Dermis microvascular lymphatic vessel endothelial cell (primary cell): ENCODE data around the gene NAMPT. TPM values are rescaled to one million over a fixed set of nuclear protein-coding genes. Genes with fewer than 3 reads are reported as not detected.
"Not testable (repeated sequence)": the region's sequence is repeated elsewhere in the genome, so short reads cannot be mapped to it uniquely, and the experiment has no call there.

ENCODE experiments used
- DNase-seq, 2 donors: peaks; one replicate each; pipeline versions ENCODE4 v3.0.0 to v3.0.0-alpha.2; 2010; ENCODE audit warnings: low read depth in 2 of 2
- total RNA-seq: library from RNA; depleted of rRNA; stranded (reverse); fragments of >200 nt; gene quantifications from 2 replicates; pipeline ENCODE4 v1.2.1, GENCODE V29; 2014

Gene NAMPT
- total RNA-seq, 1 donor from 2014 or later, result 185 TPM

GRCh38 chr7:106304568-106304967, 19.8 kb upstream of the NAMPT start:
- DNase-seq, result no peak

GRCh38 chr7:106298631-106299030, 13.8 kb upstream of the NAMPT start:
- not testable (repeated sequence) for DNase-seq

- not testable (repeated sequence) for DNase-seq
These were observed 13.4 kb upstream of the NAMPT start for GRCh38 chr7:106298155-106298554.

DNA sequence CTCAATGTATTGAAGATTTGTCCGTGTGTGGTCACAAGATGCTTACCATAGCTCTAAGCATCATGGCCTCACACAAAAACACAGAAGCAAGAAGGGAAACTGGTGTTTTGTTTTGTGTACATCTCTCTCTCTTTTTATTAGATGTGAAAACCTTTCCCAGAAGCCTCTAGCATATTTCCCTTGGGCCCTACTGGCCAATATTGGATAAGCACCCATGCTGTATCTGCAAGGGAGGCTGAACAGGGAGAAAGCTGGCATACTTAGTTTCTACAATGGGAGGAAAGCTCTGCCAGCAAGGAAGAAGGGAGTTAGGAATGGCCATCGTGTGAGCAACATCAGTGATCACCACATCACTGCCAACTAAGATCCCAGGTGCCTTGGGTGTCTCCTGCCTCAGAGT, 9.6 kb upstream of the NAMPT start:
- no peak for DNase-seq

- DNase-seq, result no peak
These were observed 6.5 kb upstream of the NAMPT start for GRCh38 chr7:106291247-106291646.

DNA sequence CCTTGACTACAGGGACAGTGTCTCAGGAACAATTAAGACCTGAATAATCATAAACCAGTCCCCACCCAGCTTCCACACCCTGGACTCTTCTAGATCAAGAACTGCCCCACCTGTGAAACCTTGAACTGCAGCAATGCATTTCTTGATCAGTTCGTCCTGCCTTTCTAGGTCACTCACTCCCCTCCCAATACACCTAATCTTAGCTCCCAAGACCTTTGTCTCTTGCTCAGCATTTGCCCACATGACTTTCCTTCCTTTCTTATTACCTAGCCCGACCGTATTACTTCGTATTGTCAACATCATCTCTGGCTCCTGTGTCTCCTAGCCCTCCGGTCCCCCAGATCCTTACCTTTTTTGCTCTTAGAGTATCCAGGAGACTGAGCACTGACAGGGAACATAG, 5.5 kb upstream of the NAMPT start:
- no peak for DNase-seq

GRCh38 chr7:106289848-106290247, 5.1 kb upstream of the NAMPT start:
- DNase-seq, result no peak

DNA sequence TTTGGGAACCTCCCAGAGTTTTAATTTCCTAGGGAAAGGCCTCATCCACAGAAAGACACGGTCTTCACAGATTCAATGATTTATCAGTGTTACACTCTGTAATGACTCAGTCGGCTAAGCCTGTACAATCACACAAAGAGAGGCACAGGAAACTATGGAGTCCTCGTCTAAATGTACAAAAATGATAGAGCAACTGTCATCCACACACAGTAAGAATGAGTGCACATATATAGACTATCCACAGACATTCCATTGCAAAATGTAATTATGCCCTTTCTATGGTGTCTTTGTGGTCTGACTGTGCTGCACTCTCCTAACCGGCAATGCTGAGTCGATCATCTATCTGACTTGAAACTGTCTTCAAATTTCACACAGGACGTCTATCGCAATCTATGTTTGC, 3.5 kb upstream of the NAMPT start:
- DNase-seq, result no peak

DNA sequence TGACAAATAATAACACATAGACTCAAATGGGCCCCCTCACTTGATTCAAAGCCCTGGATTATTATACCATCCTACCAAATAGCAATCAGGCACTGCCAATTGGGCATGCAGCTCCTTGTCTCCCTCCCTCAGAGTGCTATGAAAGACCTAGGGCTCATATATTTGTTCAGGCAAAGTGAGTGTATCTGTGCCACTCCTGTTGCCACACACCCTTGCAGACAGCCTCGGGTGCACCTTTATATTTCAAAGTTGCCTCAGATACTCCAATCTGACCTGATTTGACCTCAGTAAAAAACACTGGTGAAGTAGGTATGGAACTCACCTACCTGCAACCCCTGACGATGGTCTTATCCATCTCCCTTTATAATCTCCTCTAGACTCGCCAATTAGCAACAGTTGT, 3.0 kb upstream of the NAMPT start:
- no peak for DNase-seq

- DNase-seq, result no peak
These were observed 1.2 kb upstream of the NAMPT start for GRCh38 chr7:106285855-106286492.

DNA sequence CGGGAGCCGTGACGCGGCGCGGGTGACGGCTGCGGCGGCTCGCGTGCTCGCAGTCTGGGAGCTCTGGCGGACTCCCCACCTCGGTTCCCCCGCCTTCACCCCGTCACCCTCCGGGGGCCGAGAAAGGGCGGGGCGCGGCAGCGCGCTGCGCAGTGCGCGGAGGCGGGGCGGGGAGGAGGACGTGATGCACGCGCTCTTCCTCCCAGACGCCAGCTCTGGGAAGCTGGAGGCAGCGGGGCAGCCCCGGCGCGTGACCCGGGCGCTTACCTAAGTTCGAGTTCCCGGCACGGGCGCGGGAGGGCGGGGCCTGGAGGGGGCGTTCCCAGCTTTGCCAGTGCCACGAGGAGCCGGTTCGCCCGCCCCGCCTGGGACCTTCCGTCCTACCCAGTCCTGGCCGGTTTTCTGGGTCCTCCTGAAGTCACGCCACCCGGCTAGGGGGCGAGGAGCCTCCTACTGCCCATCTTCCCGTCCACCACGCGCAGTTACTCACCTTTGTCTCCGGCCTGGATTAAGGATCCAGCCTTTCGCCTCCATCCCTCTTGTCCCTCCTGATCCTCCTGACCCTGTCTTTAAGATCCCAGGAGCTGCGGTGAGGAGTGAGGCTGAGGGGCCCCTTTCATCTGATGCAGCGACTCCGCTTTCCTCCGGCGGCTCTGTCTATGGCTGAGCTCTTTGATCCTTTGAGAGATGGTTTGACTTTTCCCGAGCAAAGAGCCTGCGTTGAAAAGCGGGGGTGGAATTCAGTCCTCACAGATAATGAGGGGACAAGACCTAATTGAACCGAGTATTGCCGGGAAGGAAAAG, 470 bp upstream of the NAMPT start:
- peak; percentile 94 to 99 for DNase-seq

DNA sequence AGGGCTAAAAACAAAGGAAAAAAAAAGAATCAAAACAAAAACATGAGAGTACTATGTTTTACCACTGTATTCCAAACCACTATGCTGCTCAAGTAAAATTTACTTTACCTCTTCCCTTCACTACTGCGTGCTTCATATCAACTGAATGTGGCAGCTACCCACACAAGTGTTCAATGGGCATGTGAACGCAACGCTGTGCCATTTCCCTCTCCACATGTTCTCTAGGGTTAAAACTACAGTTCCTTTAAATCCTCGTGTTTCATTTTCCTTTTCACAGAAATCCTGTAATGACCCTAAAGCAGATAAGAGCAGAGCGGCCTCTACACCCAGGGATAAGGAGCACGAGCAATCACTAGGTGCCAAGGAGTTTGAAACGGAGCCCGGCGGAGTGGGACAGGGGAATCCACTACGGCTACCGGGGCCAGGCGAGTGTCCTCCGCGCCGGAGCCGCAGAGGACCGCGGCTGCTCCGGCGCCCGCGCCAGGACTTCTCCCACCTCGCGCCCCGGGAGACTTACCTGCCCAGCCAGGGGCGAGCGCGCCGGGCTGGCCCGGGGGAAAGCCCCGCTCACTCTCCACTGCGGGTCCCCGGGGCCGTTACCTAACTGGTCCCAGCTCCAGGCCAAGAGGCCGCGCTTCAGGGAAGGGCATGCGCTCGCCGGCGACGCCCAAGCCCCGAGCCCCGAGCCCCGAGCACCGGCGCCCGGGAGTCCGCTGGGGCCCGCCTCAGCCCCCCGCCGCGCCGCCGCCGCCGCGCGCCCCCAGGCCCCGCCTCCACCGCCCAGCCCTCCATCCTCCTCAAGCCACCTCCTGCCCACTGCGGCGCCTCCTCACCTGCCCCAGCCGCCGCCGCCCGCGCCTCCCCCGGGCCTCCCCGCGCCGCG, 711 bp downstream of the NAMPT start:
- DNase-seq, result peak; percentile 45 to 50

- no peak for DNase-seq
These were observed 1.3 kb downstream of the NAMPT start for GRCh38 chr7:106283501-106283830.

GRCh38 chr7:106282852-106283251, 1.9 kb downstream of the NAMPT start:
- DNase-seq, result no peak

DNA sequence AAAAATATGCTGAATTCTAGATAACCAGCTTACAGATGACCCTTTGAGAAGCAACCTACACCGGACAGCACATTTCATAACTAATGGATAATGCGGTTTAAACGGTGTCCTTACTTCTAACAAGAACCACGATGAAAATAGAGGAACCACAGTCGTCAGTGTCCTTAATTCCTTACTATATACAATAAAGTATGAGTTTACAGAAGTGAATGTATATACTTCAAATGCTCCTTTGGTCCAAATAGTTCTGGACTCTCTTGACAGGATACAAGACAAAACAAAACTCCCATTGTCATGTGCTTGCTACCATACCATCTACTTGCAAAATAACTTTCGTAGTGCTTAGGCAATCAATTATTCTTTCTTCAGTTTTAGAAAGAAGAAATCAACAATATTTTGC, 2.4 kb downstream of the NAMPT start:
- no peak for DNase-seq

DNA sequence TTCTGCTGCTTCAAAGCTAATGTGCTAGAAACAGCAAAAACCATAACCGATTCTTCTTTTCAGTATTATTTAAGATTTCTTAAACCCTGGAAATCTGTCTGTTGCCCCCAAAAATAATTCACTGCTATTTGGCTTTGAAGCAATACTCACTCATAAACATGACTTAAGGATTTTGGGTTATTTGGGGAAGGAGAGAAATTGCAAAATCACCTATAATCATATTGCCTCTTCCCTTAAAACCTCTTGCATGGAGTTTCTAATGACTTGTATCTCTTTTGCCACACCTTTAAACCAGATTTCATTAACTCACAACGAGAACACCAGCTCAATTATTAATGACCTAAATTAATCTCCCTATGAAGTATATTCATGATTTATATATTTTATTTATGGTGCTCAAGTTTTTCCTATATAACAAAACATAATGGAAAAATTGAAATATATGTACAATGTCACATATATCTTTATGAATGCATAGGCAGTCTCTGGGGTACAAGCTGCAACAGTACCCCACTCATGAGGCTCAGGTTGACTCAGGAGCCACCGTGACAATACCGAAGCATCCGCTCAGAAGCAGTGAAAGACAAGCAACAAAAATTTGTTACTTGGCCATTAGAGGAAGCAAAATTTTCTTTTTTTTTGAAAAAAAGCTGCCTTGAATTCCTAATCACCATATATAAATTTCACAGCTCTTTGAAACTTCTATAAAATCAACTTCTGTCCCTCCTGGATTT, 3.0 kb downstream of the NAMPT start:
- DNase-seq, result no peak

DNA sequence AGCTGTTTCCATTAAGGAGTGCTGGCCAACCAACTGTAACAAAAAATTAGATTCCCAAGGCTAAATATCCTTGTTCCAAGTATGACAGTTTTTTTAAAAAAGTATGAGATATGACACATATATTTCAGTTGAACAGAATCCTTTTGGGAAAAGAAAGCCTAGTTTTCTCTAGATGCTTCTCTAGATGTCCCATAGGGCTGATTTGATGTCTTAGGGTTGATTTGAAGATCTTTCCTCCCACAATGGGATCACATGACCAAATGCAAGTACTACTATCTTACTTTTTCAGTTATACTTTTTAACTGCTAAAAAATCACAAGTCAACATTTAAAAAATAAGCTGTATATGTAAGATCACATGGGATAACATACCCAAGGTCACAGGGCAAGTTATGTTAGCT, 3.7 kb downstream of the NAMPT start:
- no peak for DNase-seq

- no peak for DNase-seq
These were observed 5.2 kb downstream of the NAMPT start for GRCh38 chr7:106279425-106280197.

- DNase-seq, result no peak
These were observed 6.1 kb downstream of the NAMPT start for GRCh38 chr7:106278695-106279094.

DNA sequence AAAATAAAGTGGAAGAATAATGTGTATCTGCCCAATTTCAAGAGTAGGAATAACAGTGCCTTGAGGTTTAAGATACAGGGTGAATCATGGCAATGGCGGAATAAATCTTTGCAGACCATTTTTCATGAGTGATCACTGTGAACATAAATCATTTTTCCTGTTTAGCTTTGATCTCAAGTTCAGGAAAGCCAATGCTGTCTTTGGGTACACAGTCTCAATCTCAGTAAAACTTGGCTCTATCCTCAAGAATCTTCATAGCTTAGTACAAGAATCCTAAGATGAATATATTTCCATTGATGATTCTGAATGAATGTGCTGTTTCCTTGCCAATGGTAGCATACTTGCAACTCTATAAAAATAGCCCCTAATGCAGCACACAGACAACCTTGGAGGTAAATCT, 6.8 kb downstream of the NAMPT start:
- DNase-seq, result peak in 1 of 2 donors; percentile 15

GRCh38 chr7:106276513-106276912, 8.3 kb downstream of the NAMPT start:
- no peak for DNase-seq
